Gastrocnemius medialis (tissue), 4 donors: ENCODE measurements around the gene TANGO6.

Experiments
- CTCF ChIP-seq, 5 experiments: fragments of 450-650 bp in 3 of 5; fragments of 200-600 bp in 2 of 5; sonication (generic) in 2 of 5; IDR thresholded peaks in 4 of 5; conservative IDR thresholded peaks in 1 of 5; 1 replicate in 4 of 5; 2 replicates in 1 of 5; pipeline ENCODE4 v1.5.1; 2016 to 2019; ENCODE audit warnings: antibody characterized with exemption in 5 of 5, mild to moderate bottlenecking in 3 of 5, moderate library complexity in 3 of 5
- POLR2A ChIP-seq, 2 donors: fragments of 450-650 bp; IDR thresholded peaks; one replicate each; pipeline ENCODE4 v1.6.1; 2017; ENCODE audit warnings: antibody characterized with exemption in 2 of 2, mild to moderate bottlenecking in 2 of 2, moderate library complexity in 2 of 2

GRCh38 chr16:68848786-68849185, 5.5 kb downstream of the TANGO6 start:
- no peak for TF ChIP-seq CTCF (IDR thresholded peaks at IDR 0.05 in 4 of 5, conservative IDR thresholded peaks at IDR 0.05 in 1 of 5)
- no peak for TF ChIP-seq POLR2A (IDR thresholded peaks at IDR 0.05)
